IPS-NIHi11 (cell line): ENCODE measurements around the gene OR51G2.
"Not testable (repeated sequence)": the region's sequence is repeated elsewhere in the genome, so short reads cannot be mapped to it uniquely, and the experiment has no call there.

Experiments used
- DNase-seq: peaks from one replicate; pipeline ENCODE4 v3.0.0; 2012; ENCODE audit warnings: mixed read lengths, low spot score

Gene OR51G2

GRCh38 chr11:4919250-4919649, at the start of gene OR51G2:
TSS of gene OR51G2 (minus strand) at chr11:4919350. CDS start at chr11:4915663, 3,687 bp downstream.
- no peak for DNase-seq

- DNase-seq, result no peak
These were observed 43.7 kb upstream of the OR51G2 start for GRCh38 chr11:4962816-4963215.

DNA sequence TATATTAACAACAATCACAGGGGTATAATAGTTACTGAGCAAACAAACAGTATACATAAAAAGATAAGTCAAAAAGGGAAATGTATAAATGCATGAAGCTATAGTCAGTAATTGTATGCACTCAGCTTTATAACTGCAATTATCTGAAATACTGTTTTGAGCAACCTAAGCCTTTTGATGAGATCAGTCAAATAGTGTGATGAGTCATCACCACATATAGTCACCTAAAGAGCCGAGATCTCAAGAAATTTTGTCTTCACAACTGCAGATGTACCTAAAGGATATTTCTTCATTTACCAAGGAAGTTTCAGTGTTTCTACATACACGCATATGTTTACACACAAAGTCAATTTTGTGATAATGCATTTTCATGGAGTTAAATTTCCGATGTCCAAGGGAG, 41.7 kb upstream of the OR51G2 start:
- no peak for DNase-seq

- DNase-seq, result no peak
These were observed 38.2 kb upstream of the OR51G2 start for GRCh38 chr11:4957396-4957795.

GRCh38 chr11:4955613-4956012, 36.5 kb upstream of the OR51G2 start, which contains the start of gene OR51A2:
TSS of gene OR51A2 (minus strand) at chr11:4955713. CDS start at chr11:4955713, 0 bp downstream.
- DNase-seq, result not testable (repeated sequence)

GRCh38 chr11:4947505-4947904, 28.4 kb upstream of the OR51G2 start, which contains the start of gene OR51A4:
TSS of gene OR51A4 (minus strand) at chr11:4947605. CDS start at chr11:4947100, 505 bp downstream.
- no peak for DNase-seq

DNA sequence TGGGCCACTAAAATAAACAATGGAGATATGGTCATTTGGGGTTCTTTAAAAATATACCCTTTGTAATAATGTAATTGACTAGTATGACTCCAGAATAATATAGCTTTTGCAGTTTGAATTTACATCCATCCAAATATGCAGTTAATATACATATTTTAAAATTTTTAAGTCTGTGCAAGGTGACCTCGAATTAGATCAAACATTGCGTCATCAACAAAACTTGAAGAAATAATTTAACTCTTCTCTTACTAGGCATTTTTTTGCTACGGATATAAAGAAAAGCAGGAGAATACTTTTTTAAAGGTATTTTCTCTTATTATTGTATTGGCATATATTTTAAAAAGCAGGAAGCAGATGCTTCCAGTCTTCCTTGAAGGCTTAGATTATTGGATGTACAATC, 17.6 kb upstream of the OR51G2 start:
- DNase-seq, result no peak

- DNase-seq, result no peak
These were observed 13.6 kb upstream of the OR51G2 start for GRCh38 chr11:4932751-4933150.

GRCh38 chr11:4926608-4927007, 7.5 kb upstream of the OR51G2 start:
- DNase-seq, result no peak

DNA sequence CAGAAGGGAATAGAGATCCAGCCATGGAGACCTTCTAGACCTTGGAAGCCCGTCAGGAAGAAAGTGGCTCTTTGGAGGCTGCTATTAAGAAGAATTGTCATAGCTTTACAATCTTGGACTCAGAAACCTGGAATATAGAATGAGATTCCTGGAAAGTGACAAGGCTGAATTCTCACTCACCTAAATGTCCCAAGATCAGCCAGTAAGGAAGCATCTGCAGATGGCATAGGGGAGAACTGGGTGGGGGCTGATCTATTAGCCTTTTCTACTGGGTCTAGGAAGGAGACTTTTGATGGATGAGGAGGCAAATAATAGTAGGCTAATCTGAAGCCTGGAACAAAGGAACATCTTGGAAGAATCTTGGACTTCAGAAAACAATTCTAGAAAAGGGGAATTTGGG, 5.1 kb upstream of the OR51G2 start, which contains the start of gene OR51G1:
OR51G1 (minus strand) TSS at position 101 of the 400 bp plus-strand sequence; CDS start at position 101, 0 bp downstream.
- DNase-seq, result no peak

DNA sequence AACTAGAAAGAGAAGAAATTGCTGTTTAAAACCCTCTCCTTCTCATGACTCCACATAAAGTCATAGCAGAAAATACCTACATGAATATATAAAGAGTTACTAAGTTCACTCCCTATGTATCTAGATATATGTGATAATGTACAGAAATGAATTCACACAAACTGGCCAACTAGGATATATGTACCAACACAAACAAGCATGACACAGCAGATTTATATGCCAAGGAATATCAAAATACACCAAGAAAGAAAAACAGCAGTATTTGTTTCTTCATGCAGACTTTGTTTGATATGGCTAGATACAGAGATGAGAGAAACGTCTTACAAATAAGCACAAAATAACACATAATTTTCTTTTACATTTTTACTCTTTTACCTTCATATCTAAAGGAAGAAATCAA, 3.2 kb upstream of the OR51G2 start:
- no peak for DNase-seq

GRCh38 chr11:4921796-4922195, 2.6 kb upstream of the OR51G2 start:
- no peak for DNase-seq

GRCh38 chr11:4916581-4916980, 2.6 kb downstream of the OR51G2 start:
- DNase-seq, result no peak

DNA sequence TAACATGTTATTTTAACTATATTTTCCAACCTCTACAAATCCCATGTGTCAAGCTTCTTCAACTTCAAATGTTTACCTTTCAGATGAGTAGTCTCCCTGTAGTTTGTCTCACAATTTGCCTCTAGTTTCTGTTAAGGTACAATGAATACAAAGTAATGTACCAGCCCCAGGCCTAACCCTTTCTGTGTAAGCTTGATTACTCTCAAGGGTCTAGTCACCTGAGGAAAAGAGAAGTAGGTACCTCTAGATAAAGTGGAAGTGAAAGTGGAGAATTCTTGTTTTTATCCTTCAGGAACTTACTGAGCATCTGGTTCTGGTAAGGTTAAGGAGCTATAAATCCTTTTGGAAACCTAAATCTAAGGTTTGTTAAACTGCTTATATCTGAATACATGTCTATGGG, 15.7 kb downstream of the OR51G2 start, which contains the start of gene OR51A7:
OR51A7 (plus strand) TSS at position 300 of the 400 bp plus-strand sequence. CDS start 3,587 bp downstream, outside the sequence.
- DNase-seq, result no peak

GRCh38 chr11:4891996-4892640, 27.0 kb downstream of the OR51G2 start:
- DNase-seq, result no peak

DNA sequence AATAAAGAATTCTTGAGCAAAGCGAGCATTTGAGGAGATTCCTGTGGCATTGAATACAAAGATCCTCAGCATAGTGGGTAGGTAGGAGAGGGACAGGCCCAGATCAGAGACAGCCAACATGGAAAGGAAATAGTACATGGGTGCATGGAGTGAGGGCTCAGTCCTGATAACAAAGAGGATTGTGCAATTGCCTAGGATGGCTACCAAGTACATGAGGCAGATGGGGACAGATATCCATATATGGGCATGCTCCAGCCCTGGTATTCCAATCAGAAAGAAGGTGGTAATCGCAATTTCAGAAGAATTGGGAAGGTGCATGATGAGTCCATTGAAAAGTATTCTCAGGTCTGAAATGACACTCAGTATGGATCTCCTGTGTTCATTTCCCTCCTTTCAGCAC, 28.9 kb downstream of the OR51G2 start:
- DNase-seq, result no peak

DNA sequence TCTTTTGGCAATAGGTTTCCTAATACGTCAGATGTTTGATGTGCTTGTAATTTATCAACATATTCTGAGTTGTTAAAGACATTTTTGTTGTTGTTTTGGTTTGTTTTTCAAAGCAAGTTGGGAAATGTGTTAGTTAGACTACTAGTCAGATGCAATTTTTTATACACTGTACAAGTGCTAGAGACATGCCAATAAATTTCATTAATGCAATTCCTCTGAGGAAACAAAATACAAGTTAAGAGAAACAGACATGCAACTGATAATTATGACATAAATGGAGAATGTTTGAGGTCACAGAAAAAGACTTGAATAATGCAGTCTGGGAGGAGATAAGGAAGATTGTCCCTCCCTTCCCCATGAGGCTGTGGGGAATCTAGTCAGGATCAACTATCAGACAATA, 31.6 kb downstream of the OR51G2 start:
- DNase-seq, result no peak

DNA sequence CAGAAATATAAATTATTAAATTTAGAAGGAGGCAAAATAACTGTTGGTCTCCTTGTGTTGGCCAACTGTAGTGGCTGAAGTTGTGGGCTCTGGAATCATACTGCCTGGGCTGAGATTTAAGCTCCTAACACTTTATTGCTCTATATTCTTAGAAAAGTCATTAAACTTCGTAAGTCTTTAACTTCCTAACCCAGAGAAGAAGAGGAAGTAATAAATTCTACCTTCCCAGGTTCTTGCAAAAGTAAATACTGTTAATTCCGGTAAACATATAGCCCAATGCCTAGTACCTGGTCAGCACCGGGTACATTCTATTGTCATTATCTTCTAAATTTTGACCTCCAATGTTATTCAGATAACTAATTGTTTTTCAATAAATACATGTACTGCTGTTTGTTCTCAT, 33.0 kb downstream of the OR51G2 start:
- no peak for DNase-seq

GRCh38 chr11:4884361-4884760, 34.8 kb downstream of the OR51G2 start:
- DNase-seq, result no peak

DNA sequence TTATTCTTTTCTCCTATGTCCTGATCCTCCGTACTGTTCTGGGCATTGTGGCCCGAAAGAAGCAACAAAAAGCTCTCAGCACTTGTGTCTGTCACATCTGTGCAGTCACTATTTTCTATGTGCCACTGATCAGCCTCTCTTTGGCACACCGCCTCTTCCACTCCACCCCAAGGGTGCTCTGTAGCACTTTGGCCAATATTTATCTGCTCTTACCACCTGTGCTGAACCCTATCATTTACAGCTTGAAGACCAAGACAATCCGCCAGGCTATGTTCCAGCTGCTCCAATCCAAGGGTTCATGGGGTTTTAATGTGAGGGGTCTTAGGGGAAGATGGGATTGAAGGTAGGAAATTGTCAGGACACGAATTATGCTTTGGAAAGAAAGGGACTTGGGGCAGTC, 36.6 kb downstream of the OR51G2 start:
- DNase-seq, result no peak

DNA sequence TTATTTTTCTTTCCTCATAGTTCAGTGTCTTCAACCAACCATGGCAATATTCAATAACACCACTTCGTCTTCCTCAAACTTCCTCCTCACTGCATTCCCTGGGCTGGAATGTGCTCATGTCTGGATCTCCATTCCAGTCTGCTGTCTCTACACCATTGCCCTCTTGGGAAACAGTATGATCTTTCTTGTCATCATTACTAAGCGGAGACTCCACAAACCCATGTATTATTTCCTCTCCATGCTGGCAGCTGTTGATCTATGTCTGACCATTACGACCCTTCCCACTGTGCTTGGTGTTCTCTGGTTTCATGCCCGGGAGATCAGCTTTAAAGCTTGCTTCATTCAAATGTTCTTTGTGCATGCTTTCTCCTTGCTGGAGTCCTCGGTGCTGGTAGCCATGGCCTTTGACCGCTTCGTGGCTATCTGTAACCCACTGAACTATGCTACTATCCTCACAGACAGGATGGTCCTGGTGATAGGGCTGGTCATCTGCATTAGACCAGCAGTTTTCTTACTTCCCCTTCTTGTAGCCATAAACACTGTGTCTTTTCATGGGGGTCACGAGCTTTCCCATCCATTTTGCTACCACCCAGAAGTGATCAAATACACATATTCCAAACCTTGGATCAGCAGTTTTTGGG, 37.2 kb downstream of the OR51G2 start, which contains the start of gene OR51T1:
OR51T1 (plus strand) TSS at position 41 of the 641 bp plus-strand sequence; CDS start at position 41, 0 bp downstream.
- DNase-seq, result no peak

DNA sequence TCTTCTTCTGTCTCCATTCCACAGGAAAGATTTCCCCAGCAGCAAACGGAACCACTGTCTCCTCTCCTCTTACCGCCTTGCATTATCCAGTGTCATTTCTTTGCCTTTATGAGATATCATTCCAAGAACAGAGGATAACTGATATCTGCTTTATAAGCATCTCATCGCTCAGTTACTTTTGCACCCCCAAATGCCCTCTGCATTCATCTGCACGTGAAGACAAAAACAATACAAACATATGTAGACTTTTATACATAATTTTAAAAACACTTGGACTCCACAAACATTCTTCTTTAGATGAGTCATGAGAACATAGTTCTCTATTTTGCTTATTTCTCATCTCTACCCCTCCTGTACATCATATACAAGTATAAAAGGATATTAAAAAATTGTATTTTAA, 38.0 kb downstream of the OR51G2 start:
- DNase-seq, result no peak

DNA sequence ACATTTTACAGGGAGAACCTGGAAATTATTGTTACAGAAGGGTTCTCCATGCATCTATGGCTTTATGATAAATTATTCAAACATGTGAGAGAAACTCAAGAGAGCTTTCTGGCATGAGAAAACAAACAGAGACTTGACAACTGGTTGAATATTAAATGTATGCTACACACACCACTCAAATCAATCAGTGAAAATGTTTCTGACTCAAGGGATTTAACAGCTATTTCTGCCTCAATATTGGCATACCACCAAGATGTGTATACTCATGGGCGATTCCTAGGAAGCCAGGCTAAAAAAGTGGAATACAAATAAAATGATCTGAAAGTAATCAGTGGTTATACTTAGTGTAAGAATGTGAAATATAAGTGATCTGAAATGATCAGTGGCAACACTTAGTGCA, 53.3 kb downstream of the OR51G2 start:
- no peak for DNase-seq
